Measurements from ENCODE around the gene RUVBL2.

The RUVBL2 gene

GRCh38 chr19:48988860-48989259 lies 4.8 kb upstream of the RUVBL2 start:
- DNase-seq, result no peak
- TF ChIP-seq GATA1 (IDR thresholded peaks at IDR 0.05; ENCODE audit: low read depth, low read length) (no peak), POLR2A (IDR thresholded peaks at IDR 0.05; ENCODE audit: low read length) (no peak)

GRCh38 chr19:48989701-48990291 lies 3.9 kb upstream of the RUVBL2 start:
- DNase-seq, result no peak
- no peak for TF ChIP-seq POLR2A (IDR thresholded peaks at IDR 0.05; ENCODE audit: low read length)

GRCh38 chr19:48990400-48990799 lies 3.3 kb upstream of the RUVBL2 start:
- no peak for DNase-seq
- no peak for TF ChIP-seq GATA1 (IDR thresholded peaks at IDR 0.05; ENCODE audit: low read depth, low read length)
- no peak for TF ChIP-seq POLR2A (IDR thresholded peaks at IDR 0.05; ENCODE audit: low read length)

GRCh38 chr19:48991011-48991609 lies 2.6 kb upstream of the RUVBL2 start:
- TF ChIP-seq POLR2A (IDR thresholded peaks at IDR 0.05; ENCODE audit: low read length) (no peak), GATA1 (IDR thresholded peaks at IDR 0.05; ENCODE audit: low read depth, low read length) (no peak)
- DNase-seq, result no peak

GRCh38 chr19:48991873-48992580 lies 1.7 kb upstream of the RUVBL2 start:
- DNase-seq, result no peak
- no peak for TF ChIP-seq GATA1 (IDR thresholded peaks at IDR 0.05; ENCODE audit: low read depth, low read length)
- TF ChIP-seq POLR2A (IDR thresholded peaks at IDR 0.05; ENCODE audit: low read length), result no peak

GRCh38 chr19:48992581-48993174 lies 1.0 kb upstream of the RUVBL2 start:
- no peak for DNase-seq

GRCh38 chr19:48994035-48994386 lies 324 bp downstream of the RUVBL2 start:
- no peak for TF ChIP-seq GATA1 (IDR thresholded peaks at IDR 0.05; ENCODE audit: low read depth, low read length)
- peak; percentile 66 for TF ChIP-seq POLR2A (IDR thresholded peaks at IDR 0.05; ENCODE audit: low read length)
- DNase-seq, result no peak

More at GRCh38 chr19:48992581-48993174, 1.0 kb upstream of the RUVBL2 start:
- TF ChIP-seq POLR2A (IDR thresholded peaks at IDR 0.05; ENCODE audit: low read length) (no peak), GATA1 (IDR thresholded peaks at IDR 0.05; ENCODE audit: low read depth, low read length) (no peak)

- no peak for TF ChIP-seq GATA1 (IDR thresholded peaks at IDR 0.05; ENCODE audit: low read depth, low read length)
- TF ChIP-seq POLR2A (IDR thresholded peaks at IDR 0.05; ENCODE audit: low read length), result peak; percentile 20
- DNase-seq, result peak in 1 of 2 experiments; percentile 69
Measured at GRCh38 chr19:48997972-48998371, 4.3 kb downstream of the RUVBL2 start.

- TF ChIP-seq GATA1 (IDR thresholded peaks at IDR 0.05; ENCODE audit: low read depth, low read length) (no peak), POLR2A (IDR thresholded peaks at IDR 0.05; ENCODE audit: low read length) (no peak)
- peak in 1 of 2 experiments; percentile 73 for DNase-seq
Measured at GRCh38 chr19:48999481-49000325, 6.0 kb downstream of the RUVBL2 start.

- TF ChIP-seq POLR2A (IDR thresholded peaks at IDR 0.05; ENCODE audit: low read length) (no peak), GATA1 (IDR thresholded peaks at IDR 0.05; ENCODE audit: low read depth, low read length) (no peak)
- DNase-seq, result no peak
Measured at GRCh38 chr19:49004133-49004532, 10.4 kb downstream of the RUVBL2 start.

- TF ChIP-seq GATA1 (IDR thresholded peaks at IDR 0.05; ENCODE audit: low read depth, low read length) (no peak), POLR2A (IDR thresholded peaks at IDR 0.05; ENCODE audit: low read length) (no peak)
- no peak for DNase-seq
Measured at GRCh38 chr19:49004964-49005614, 11.4 kb downstream of the RUVBL2 start.

- TF ChIP-seq GATA1 (IDR thresholded peaks at IDR 0.05; ENCODE audit: low read depth, low read length) (no peak), POLR2A (IDR thresholded peaks at IDR 0.05; ENCODE audit: low read length) (no peak)
- DNase-seq, result no peak
Measured at GRCh38 chr19:49006905-49007304, 13.2 kb downstream of the RUVBL2 start.

- DNase-seq, result no peak
- TF ChIP-seq GATA1 (IDR thresholded peaks at IDR 0.05; ENCODE audit: low read depth, low read length) (no peak), POLR2A (IDR thresholded peaks at IDR 0.05; ENCODE audit: low read length) (no peak)
Measured at GRCh38 chr19:49009828-49010227, 16.1 kb downstream of the RUVBL2 start.

Measured in erythroblast (primary cell).